Nephron progenitor cell (in vitro differentiated cells): ENCODE data around the gene AGFG2.
"Not testable (repeated sequence)": the region's sequence is repeated elsewhere in the genome, so short reads cannot be mapped to it uniquely, and the experiment has no call there.

ENCODE experiments used
- DNase-seq: peaks from one replicate; pipeline ENCODE4 v3.0.0; 2021
- H3K27ac Mint-ChIP-seq: 2 replicates; pipeline ENCODE4 v1.8.0; 2021; ENCODE audit warnings: mild to moderate bottlenecking, moderate library complexity, mixed read lengths
- H3K27me3 Mint-ChIP-seq: 2 replicates; pipeline ENCODE4 v1.8.0; 2021; ENCODE audit warnings: mild to moderate bottlenecking, low read depth, mixed read lengths; ENCODE audit not compliant: poor library complexity
- H3K36me3 Mint-ChIP-seq: 2 replicates; pipeline ENCODE4 v1.8.0; 2021; ENCODE audit warnings: low read depth, mixed read lengths
- H3K4me1 Mint-ChIP-seq: 2 replicates; pipeline ENCODE4 v1.8.0; 2021; ENCODE audit warnings: mixed read lengths
- H3K4me3 Mint-ChIP-seq: 2 replicates; pipeline ENCODE4 v1.8.0; 2021; ENCODE audit warnings: mild to moderate bottlenecking, moderate library complexity, mixed read lengths
- H3K9me3 Mint-ChIP-seq: 2 replicates; pipeline ENCODE4 v1.8.0; 2021; ENCODE audit warnings: mild to moderate bottlenecking, moderate library complexity, mixed read lengths
- TF ChIP-seq, protein P1 (sequence below): fragments of 200-600 bp; sonication (generic); IDR thresholded peaks from 2 replicates; pipeline ENCODE4 v1.5.0; 2021; ENCODE audit warnings: antibody characterized with exemption

The AGFG2 gene

DNA sequence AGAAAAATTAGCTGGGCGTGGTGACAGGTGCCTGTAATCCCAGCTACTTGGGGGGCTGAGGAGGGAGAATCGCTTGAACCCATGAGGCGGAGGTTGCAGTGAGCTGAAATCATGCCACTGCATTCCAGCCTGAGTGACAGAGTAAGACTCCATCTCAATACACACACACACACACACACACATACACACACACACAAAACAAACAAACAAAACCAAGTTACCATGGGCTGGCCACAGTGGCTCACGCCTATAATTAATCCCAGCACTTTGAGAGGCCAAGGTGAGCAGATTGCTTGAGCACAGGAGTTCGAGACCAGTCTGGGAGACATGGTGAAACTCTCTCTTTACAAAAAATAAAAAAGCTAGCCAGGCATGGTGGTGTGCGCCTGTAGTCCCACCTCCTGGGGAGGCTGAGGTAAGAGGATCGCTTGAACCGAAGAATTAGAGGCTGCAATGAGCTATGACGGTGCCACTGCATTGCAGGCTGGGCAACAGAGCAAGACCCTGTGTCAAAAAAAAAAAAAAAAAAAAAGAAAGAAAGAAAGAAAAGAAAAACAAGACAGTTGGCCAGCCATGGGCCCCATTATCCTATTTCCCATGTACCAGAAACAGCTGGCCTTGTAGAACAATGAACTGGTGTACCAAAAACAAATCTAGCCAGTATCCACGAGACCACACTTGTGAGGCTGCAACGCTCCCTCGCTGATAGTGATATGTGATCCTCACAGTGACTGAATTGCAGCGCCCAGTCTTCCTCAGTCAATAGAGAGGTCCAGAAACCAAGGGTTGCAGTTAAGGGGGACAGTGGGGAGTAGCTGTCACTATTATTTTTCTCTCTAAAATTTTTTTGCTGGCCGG lies 6.6 kb upstream of the AGFG2 start:
- Mint-ChIP-seq H3K4me3 (no peak overlapping the region), H3K9me3 (no peaks in the 10 kb centered on the region), H3K36me3 (no peaks in the 10 kb centered on the region), H3K27ac (no peak overlapping the region), H3K4me1 (no peaks in the 10 kb centered on the region), H3K27me3 (peaks cover 8% of the 10 kb centered on the region)
- no peak for DNase-seq
- TF ChIP-seq, protein P1, sequence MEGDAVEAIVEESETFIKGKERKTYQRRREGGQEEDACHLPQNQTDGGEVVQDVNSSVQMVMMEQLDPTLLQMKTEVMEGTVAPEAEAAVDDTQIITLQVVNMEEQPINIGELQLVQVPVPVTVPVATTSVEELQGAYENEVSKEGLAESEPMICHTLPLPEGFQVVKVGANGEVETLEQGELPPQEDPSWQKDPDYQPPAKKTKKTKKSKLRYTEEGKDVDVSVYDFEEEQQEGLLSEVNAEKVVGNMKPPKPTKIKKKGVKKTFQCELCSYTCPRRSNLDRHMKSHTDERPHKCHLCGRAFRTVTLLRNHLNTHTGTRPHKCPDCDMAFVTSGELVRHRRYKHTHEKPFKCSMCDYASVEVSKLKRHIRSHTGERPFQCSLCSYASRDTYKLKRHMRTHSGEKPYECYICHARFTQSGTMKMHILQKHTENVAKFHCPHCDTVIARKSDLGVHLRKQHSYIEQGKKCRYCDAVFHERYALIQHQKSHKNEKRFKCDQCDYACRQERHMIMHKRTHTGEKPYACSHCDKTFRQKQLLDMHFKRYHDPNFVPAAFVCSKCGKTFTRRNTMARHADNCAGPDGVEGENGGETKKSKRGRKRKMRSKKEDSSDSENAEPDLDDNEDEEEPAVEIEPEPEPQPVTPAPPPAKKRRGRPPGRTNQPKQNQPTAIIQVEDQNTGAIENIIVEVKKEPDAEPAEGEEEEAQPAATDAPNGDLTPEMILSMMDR = no peak

DNA sequence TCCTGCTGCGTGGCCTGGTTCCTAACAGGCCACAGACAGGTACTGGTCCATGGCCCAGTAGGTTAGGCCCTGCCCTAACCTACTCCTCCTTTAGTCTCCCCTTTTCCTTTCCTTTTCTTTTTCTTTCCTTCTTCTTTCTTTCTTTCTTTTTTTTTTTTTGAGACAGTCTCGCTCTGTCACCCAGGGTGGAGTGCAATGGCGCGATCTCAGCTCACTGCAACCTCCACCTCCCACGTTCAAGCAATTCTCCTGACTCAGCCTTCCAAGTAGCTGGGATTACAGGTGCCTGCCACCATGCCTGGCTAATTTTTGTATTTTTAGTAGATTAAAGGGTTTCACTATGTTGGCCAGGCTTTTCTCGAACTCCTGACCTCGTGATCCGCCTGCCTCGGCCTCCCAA lies 3.0 kb upstream of the AGFG2 start:
- not testable (repeated sequence) for H3K4me3 Mint-ChIP-seq, H3K9me3 Mint-ChIP-seq, H3K27ac Mint-ChIP-seq, DNase-seq, H3K36me3 Mint-ChIP-seq
- H3K27me3 Mint-ChIP-seq = peaks cover 28% of the 10 kb centered on the region
- H3K4me1 Mint-ChIP-seq = peaks cover 21% of the 10 kb centered on the region

DNA sequence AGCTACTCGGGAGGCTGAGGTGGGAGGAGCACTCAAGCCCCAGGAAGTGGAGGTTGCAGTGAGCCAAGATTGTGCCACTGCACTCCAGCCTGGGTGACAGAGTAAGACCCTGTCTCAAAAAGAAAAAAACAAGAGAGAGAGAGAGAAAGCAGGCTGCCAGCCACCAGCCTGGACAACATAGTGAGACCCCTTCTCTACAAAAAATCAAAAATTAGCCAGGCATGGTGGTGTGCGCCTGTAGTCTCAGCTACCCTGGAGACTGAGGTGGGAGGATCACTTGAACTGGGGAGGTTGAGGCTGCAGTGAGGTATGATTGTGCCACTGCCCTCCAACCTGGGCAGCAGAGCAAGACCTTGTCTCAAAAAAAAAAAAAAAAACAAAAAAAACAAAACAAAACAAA lies 2.3 kb upstream of the AGFG2 start:
- not testable (repeated sequence) for H3K9me3 Mint-ChIP-seq, DNase-seq, H3K36me3 Mint-ChIP-seq, H3K4me3 Mint-ChIP-seq, H3K27ac Mint-ChIP-seq
- peaks cover 36% of the 10 kb centered on the region for H3K27me3 Mint-ChIP-seq
- peaks cover 26% of the 10 kb centered on the region for H3K4me1 Mint-ChIP-seq

DNA sequence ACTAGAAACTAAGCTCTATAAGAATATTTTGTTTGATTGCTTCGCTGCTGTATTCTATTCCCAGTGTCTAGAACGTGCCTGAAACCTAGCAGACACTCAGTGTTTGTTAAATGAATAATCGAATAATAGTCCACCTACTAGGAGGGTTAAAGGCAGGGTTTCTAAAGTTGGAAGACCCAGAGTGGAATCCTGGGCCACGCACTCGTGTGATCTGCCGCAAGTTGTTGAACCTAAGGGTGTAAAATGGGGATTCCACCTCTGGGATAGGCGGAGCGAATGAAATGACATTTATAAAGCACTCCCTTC lies 702 bp upstream of the AGFG2 start:
- peak overlapping the region; percentile 77 for H3K4me3 Mint-ChIP-seq

DNA sequence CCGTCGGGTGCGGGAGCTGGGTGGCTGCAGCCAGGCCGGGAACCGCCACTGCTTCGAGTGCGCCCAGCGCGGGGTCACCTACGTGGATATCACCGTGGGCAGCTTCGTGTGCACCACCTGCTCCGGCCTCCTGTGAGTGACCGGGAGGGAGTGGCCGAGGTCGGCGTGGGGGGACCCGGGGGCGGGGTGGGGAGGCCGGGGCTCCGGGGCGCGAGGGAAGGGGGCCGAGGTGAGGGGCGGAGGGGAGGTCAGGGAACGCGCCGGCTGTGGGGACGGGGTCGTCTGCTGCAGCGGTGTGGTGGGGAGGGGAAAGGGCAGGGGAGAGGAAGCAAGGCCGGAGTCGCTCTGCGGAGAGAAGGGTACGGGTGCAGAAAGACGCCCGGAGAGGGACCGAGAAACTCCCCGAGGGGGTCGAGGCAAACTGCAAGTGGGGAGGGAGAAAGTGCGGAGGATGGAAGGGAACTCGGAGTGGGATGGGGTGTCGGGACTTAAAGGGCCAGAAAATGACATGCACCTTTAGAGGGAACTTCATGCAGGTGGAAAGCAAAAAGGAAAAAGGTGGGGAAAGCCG lies 518 bp downstream of the AGFG2 start:
- H3K27ac Mint-ChIP-seq = no peak overlapping the region
- peaks cover 46% of the 10 kb centered on the region for H3K4me1 Mint-ChIP-seq
- TF ChIP-seq, protein P1 = no peak
- H3K36me3 Mint-ChIP-seq = peaks cover 5% of the 10 kb centered on the region
- H3K9me3 Mint-ChIP-seq = no peaks in the 10 kb centered on the region
- H3K27me3 Mint-ChIP-seq = peaks cover 39% of the 10 kb centered on the region
- peak overlapping the region; percentile 77 for H3K4me3 Mint-ChIP-seq
- DNase-seq = no peak

More for the DNA sequence above, 702 bp upstream of the AGFG2 start:
- peaks cover 34% of the 10 kb centered on the region for H3K4me1 Mint-ChIP-seq
- DNase-seq = no peak
- H3K27ac Mint-ChIP-seq = peak overlapping the region; percentile 13
- no peaks in the 10 kb centered on the region for H3K9me3 Mint-ChIP-seq
- peaks cover 5% of the 10 kb centered on the region for H3K36me3 Mint-ChIP-seq
- TF ChIP-seq, protein P1 = no peak
- H3K27me3 Mint-ChIP-seq = peaks cover 38% of the 10 kb centered on the region

DNA sequence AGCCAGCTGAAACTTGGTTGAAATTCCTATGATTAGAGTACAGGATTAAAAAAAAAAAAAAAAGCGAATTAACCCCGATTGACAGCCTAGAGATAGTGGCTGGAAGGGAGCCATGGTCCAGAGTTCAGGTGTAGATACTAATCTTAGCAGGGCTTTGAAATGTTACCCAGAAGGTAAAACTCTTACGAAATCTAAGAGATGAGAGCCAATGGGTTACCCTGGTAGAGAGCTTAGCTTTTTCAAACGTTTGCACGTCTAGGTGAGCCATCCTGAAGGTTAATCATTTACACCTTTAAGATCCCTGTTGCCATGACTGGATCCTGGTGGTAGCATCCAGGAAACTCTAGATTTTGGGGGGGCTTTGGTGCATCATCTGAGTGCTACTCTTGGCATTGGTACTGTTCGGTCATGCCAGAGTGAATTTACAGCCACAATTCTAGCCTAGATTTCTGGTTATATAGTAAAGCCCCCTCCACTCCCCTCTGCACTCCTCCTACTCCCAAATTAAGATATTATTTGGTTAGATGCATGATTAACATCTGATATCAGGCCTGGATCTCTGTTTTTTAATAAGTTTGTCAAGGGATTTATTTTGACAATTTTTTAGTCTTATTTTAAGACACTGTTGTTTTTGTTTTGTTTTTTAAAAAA lies 1.2 kb downstream of the AGFG2 start:
- TF ChIP-seq, protein P1 = no peak
- Mint-ChIP-seq H3K4me3 (peak overlapping the region; percentile 77), H3K4me1 (peaks cover 53% of the 10 kb centered on the region), H3K36me3 (peaks cover 5% of the 10 kb centered on the region), H3K27ac (no peak overlapping the region), H3K27me3 (peaks cover 39% of the 10 kb centered on the region), H3K9me3 (no peaks in the 10 kb centered on the region)
- no peak for DNase-seq

DNA sequence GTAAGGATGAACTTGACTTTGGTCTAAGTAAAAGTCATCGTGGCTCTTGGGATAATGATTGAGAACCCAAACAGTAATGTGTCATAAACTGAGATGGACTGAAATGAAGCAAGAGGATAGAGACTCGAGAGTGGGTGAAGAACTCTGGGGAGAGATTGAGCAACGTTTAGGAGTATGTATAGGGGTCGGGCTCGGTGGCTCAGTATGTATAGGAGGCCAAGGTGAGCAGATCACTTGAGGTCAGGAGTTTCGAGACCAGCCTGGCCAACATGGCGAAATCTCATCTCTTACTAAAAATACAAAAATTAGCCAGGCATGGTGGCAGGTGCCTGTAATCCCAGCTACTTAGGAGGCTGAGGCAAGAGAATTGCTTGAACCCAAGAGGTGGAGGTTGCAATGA lies 2.3 kb downstream of the AGFG2 start:
- H3K4me1 Mint-ChIP-seq = peaks cover 64% of the 10 kb centered on the region
- H3K9me3 Mint-ChIP-seq, H3K27ac Mint-ChIP-seq, H3K36me3 Mint-ChIP-seq, DNase-seq, H3K4me3 Mint-ChIP-seq: not testable (repeated sequence)
- H3K27me3 Mint-ChIP-seq = peaks cover 39% of the 10 kb centered on the region
